Measurements from ENCODE around the gene CD52.

The CD52 gene

DNA sequence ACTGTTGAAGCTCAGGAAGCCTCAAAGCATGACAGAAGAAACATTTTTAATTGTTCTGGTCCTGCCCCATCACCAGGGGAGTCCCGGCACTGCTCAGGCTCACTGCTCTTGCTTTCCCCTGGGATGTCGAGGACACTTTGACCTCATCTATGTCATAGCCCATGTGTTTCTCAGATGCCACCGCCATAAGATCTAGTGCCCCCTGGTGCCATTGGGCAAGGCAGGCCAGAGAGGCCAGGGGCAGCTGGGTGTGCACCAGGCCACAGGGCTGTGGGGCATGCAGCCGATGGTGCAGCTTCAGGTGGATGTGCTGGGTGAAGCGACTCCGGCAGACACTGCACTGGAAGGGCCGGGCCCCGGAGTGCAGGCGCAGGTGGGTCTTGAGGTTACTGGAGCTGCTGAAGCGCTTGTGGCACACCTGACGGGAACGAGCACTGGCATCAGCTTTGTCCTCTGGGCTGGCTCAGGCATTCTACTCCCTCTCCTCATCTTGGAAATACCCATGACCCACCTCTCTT is 43.9 kb downstream of the CD52 start:
- DNase-seq (ENCODE audit: low spot score), result no peak
- no peak for TF ChIP-seq CTCF (IDR thresholded peaks at IDR 0.05; ENCODE audit: borderline replicate concordance, control extremely low read depth, extremely low read depth, insufficient read depth, missing control alignments)
- in situ Hi-C loops (cut with MboI; ENCODE audit: low sequenced_read_pairs, unreplicated experiment), result no loop called here

- DNase-seq (ENCODE audit: low spot score), result no peak
- in situ Hi-C loops (cut with MboI; ENCODE audit: low sequenced_read_pairs, unreplicated experiment), result no loop called here
- TF ChIP-seq CTCF (IDR thresholded peaks at IDR 0.05; ENCODE audit: borderline replicate concordance, control extremely low read depth, extremely low read depth, insufficient read depth, missing control alignments), result no peak
Observed at GRCh38 chr1:26362331-26362730, 44.6 kb downstream of the CD52 start.

DNA sequence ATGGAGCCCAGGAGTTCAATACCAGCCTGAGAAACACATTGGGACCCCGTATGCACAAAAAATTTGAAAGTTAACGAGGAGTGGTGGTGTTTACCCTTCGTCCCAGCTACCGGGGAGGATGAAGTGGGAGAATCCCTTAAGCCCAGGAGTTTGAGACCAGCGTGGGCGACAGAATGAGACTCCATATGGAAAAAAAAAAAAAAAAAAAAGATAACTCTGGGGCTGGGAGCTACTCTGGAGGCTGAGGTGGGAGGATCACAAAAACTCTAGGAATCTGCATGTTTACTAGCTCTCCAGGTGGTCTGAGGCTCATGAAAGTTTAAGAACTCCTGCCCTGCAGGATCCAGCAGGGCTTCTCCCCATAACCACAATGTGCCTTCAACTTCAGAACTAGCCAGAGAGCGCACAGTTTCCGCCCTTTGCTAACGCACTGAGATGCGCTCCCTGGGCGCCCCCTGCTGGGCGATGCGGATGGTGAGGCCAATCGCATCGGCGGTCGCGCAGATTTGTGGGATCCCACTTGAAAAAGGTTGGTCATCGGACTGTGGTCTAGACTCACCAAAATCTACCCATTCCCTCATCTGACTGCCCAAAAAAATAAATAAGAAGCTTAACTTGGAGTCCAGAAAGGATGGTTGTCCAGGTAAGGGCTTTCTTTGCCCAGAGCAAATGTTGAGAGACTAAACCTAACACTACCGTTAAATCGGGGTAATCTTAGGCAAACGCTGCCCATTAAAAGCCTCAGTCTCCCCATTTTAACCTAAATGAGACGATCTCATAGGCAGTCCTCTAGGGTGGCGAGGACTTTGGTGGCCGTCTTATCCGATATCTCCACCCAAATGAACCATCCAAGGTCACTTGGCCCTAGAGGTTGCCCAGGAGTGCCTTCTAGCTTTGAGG is 46.0 kb downstream of the CD52 start:
- in situ Hi-C loops (cut with MboI; ENCODE audit: low sequenced_read_pairs, unreplicated experiment), result no loop called here
- peak; percentile 97 for TF ChIP-seq CTCF (IDR thresholded peaks at IDR 0.05; ENCODE audit: borderline replicate concordance, control extremely low read depth, extremely low read depth, insufficient read depth, missing control alignments)

DNA sequence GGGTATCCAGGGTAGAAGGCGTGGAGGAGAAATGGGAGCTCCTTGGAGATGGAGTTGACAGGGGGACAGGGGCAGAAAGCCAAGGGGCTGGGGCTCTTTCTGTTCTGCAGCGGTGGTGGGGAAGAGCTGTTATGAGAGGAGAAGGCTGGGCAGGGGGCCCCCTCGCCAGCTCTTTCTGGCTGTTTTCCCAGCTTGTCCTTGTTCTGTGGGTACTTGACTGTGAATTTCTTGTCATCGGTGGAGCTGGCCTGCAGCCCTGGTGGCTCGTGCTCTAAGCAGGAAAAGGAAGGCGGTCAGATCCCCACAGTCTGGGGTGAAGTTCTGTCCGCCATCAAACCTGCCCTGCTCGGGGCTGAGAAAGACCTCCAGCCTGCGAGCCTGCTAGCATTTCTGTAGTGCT is 47.2 kb downstream of the CD52 start:
- in situ Hi-C loops (cut with MboI; ENCODE audit: low sequenced_read_pairs, unreplicated experiment), result no loop called here
- TF ChIP-seq CTCF (IDR thresholded peaks at IDR 0.05; ENCODE audit: borderline replicate concordance, control extremely low read depth, extremely low read depth, insufficient read depth, missing control alignments), result no peak
- no peak for DNase-seq (ENCODE audit: low spot score)

More for the DNA sequence above, 46.0 kb downstream of the CD52 start:
- peak; percentile 90 for DNase-seq (ENCODE audit: low spot score)

DNA sequence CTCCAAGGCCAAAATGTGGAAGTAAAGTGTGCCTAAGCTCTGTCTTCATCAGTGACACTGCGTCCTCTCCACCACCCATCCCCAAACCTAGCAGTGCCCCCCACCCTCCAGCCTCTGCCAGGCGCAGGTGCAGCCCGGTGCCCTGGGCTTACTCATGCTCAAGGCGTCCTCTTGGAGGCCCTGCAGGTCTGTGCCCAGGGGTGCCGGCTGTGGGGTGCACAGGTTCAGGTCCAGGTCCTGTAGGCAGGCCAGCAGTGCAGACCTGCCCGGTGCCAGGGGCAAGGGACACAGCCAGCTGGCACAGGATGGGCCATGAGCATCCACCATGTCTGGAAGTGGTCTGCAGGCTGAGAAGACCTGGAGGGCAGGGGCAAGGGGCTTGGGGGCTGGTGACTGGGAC is 49.7 kb downstream of the CD52 start:
- no peak for DNase-seq (ENCODE audit: low spot score)
- in situ Hi-C loops (cut with MboI; ENCODE audit: low sequenced_read_pairs, unreplicated experiment), result no loop called here
- no peak for TF ChIP-seq CTCF (IDR thresholded peaks at IDR 0.05; ENCODE audit: borderline replicate concordance, control extremely low read depth, extremely low read depth, insufficient read depth, missing control alignments)

DNA sequence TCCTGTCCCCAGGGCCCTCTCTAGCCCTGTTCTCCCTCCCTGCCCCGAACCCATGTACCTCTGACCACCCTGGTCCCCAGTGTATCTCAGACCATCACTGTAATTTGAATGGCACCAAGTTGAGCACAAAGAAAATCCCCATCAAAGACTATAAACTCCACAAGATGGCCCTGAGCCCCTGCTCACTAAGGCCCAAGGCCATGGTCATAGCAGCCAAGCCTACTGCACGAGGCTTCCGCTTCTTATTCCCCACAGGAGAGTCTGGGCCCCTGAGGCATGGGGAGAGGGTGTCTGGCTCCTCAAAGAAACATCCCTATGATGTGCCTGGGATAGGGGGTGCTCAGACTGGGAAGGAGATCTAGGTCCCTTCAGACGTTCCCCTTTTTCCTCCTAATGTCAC is 50.2 kb downstream of the CD52 start:
- no peak for DNase-seq (ENCODE audit: low spot score)
- in situ Hi-C loops (cut with MboI; ENCODE audit: low sequenced_read_pairs, unreplicated experiment), result no loop called here
- no peak for TF ChIP-seq CTCF (IDR thresholded peaks at IDR 0.05; ENCODE audit: borderline replicate concordance, control extremely low read depth, extremely low read depth, insufficient read depth, missing control alignments)
